Thyroid gland (tissue), 4 donors: Measurements from ENCODE around the gene DNAJC1.

Experiments used
- CTCF ChIP-seq, 6 experiments: fragments of 200-600 bp in 3 of 6; fragments of 450-650 bp in 3 of 6; sonication (generic) in 3 of 6; IDR thresholded peaks; one replicate each; pipeline ENCODE4 v1.5.1; 2016 to 2019; ENCODE audit warnings: antibody characterized with exemption in 6 of 6, mild to moderate bottlenecking in 2 of 6, inconsistent platforms in 1 of 6, moderate library complexity in 1 of 6
- POLR2A ChIP-seq, 2 donors: fragments of 450-650 bp; IDR thresholded peaks; one replicate each; pipeline ENCODE4 v1.6.1; 2017; ENCODE audit warnings: antibody characterized with exemption in 2 of 2, mild to moderate bottlenecking in 2 of 2, moderate library complexity in 1 of 2

DNA sequence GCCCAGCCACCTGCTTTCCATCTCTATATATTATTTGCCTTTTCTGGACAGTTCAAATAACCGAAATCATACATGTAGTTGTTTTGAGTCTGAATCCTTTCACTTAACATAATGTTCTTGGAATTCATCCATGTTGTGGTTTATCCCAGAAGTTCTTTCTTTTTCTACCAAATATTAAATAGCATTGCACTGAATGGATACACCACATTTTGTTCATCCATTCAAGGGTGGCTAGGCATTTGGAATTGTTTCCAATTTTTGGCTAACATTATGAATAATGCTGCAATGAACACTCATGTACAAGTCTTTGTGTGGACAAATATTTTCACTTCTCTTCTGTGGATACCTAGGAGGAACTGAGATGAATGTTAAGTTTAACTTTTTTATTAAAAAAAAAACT is 18.0 kb downstream of the DNAJC1 start:
- TF ChIP-seq POLR2A (IDR thresholded peaks at IDR 0.05) = no peak
- no peak for TF ChIP-seq CTCF (IDR thresholded peaks at IDR 0.05)
